KG1 (cell line): Measurements from ENCODE around the gene NNAT.
"Not testable (repeated sequence)": the region's sequence is repeated elsewhere in the genome, so short reads cannot be mapped to it uniquely, and the experiment has no call there.

Experiments used
- DNase-seq: peaks from one replicate; lab custom pipeline; 2025; lab: John Stamatoyannopoulos, UW

Gene NNAT, protein sequence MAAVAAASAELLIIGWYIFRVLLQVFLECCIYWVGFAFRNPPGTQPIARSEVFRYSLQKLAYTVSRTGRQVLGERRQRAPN

DNA sequence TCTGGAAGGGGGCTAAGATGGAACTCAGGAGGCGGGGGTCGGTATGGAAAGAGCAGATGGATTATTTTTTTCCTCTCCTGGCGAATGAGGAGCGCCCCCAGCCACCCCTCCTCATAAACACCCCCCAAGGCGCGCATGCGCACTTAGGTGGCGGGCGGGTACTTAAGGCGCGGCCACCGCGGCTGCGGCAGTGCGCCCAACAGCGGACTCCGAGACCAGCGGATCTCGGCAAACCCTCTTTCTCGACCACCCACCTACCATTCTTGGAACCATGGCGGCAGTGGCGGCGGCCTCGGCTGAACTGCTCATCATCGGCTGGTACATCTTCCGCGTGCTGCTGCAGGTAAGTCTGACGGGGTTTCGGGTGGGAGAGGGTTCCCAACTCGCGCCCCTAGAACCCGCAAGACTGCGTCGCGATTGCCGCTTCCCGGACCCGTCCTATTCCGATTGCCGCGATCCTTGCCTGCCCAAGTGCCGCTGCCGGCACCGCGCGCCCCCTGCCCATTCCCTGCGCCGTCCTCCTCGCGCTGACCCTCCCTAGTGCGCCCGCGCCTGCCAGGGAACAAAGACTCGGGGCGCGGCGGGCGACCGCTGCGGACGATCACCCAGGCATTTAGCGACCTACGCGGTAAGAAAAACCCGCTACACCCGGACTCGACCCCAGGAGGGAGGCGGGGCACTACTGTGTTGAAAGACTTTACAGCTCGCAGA, at the start of gene NNAT:
Gene NNAT (plus strand): TSS at position 190 of the 711 bp plus-strand sequence. CDS start 82 bp downstream, at position 272.
- no peak for DNase-seq

DNA sequence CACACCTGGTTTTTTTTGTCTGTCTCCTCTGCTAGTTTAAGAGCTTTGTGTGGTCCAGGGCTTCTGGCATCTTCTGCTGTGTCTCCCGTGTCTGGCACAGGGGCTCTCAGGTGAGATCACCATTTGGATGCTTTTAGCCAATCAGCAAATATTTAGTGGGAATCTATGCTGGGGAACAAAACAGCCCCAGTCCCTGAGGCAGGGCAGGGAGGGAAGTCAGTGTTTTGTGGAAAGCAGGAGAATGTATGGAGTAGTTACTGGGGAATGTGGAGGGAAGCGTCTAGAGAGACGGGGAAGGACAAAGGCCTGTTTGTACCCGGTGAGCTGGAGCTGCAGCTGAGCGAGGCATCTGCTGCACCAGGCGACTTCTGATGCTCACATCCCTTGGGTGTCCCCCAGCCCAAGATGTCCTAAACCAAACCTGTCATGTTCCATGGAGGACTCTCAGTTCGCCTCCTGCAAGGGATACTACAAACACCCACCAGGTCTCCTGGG, 49.3 kb upstream of the NNAT start:
- DNase-seq: no peak

DNA sequence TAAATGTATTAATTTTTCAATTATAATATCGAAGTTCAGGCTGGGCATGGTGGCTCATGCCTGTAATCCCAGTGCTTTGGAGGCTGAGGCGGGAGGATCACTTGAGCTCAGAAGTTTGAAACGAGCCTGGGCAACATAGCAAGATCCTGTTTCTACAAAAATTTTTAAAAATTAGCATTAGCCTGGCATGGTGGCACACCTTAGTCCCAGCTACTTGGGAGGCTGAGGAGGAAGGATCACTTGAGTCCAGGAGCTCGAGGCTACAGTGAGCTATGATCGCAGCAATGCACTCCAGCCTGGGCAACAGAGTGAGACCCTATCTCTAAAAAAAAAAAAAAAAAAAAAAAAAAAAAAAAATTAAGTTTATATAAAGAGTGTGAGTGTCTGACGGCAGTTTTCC, 48.6 kb upstream of the NNAT start:
- DNase-seq: not testable (repeated sequence)

DNA sequence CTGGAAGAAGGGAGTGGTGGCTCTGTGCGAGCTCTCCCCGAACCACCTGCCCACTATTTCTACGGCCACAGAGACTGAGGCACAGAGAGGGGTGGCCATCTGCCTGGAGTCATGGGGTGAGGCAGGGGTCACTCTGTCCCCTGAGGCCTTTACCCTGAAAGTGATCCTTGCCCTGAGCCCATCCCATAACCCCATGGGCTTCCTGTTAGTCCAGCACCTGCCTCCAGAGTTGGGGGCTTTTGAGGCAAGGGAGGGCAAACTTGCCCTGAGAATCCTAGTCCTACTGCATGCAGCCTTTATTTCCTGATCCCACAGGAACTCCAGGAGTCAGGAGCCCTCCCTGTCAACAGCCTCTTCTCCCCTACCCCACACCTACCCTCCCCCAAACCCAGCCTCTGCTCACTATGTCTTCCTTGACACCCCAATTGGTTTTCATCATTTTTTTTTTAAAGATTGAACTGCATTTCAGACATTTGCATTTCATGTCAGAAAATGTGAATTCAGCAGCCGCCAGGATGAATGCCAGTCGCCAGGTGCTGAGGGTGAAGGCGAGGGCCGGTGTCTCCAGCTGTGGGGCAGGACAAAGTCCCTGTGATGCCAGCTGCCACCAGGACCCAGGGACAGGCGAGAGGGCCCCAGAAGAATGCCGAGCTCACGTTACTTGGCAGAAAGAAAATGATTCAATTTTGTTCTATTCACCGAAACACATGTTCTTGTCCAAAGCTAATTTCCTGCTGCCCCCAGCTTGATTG, 47.6 kb upstream of the NNAT start:
- DNase-seq: no peak

DNA sequence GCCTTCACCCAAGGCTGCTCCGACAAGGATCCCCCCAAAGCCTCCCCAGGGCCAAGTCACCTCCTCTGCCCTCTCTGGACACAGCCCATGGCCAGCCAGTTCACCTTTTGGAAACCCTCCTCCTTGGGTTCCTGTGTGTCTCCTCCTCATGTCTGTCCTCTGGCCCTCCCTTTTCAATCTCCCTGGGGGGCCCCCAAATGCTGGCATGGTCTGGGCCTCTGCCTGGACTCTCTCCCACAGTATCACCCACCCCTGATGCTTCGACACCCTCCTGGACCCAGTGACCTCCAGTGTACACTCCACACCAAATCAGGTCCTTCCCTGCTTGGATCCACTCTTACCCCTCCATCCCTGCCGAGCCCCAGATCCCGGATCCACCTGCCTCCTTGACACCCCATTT, 46.7 kb upstream of the NNAT start:
- no peak for DNase-seq

DNA sequence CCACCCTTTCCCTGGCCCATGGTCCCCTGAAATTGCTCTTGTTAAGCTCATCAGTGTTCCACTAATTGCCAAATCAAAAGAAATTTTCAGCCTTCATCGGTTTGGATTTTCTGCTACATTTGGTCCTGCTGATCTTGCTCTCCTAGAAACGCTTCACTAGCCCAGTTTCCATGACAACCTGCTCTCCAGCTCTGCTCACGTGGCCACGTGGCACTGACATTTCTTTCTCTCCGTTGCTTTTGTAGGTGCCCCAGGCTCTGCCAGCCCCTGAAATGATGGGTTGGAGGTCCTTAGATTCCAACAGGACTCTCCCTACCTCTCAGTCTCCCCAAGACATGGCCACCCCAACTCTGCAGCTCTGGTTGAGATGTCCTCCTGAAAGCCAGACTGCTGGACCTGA, 45.8 kb upstream of the NNAT start:
- DNase-seq: no peak

DNA sequence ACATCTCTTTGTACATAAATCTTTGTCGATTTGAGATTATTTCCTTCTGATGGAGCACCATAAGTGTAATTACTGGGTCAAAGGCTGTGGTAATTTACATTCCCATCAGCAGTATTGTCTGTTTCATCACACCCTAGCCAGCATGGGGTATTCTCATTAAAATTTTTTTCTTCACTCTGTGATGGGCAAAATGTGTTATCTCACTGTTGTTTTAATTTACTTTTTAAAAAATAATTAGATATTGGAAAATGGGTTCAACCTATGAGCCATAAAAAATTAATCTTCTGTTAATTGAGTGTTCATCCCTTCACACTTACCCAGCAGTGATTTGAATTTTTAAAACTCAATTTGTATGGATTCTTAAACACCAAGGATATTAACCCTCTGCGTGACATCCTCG, 44.0 kb upstream of the NNAT start:
- no peak for DNase-seq

DNA sequence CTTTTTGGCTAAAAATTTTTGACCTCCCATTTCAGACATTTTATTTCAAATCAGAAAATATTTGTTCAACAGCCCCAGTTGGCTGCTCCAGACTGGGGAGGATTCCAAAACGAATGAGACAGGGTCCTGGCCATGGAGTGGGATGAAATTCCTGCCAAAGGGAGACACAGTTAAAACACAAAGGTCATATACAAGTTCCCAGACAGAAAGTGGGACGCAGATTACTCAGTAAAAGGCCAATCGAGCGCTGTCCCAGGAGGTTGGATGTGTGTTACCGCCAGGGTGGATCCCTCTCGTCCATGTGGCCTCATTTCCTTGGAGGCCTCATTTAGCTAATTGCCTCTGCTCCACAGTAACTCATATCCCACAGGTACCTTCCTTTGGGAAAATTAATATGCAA, 41.8 kb upstream of the NNAT start:
- DNase-seq: no peak

DNA sequence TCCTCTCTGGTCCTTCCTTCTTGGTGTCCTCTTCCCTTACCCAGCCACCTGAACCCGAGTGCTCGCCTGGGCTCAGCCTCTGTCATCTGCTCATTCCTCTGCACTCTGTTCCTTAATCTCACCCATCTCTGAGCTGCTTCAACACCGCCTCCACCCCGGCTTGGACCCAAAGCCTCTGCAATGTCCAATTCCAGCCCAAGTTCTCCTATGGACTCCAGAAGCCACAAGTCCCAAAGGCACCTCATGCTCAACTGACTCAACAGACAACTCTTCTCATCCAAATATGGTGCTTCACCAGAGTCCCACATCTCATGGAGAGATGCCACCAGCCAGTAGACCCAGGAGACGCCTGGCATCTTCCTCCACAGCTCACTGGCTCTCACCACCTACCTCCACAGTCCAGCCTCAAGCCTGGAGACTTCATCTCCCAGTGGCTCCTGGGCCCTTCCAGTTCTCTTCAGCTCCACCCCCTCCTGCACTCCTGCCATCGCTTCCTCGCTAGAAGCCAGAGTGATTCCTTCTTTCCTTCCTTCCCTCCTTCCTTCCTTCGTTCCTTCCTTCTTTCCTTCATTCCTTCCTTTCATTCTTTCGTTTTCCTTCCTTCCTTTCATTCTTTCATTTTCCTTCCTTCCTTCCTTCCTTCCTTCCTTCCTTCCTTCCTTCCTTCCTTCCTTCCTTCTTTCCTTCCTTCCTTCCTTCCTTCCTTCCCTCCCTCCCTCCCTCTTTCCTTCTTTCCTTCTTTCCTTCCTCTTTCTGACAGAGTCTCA, 40.9 kb upstream of the NNAT start:
- DNase-seq: no peak

DNA sequence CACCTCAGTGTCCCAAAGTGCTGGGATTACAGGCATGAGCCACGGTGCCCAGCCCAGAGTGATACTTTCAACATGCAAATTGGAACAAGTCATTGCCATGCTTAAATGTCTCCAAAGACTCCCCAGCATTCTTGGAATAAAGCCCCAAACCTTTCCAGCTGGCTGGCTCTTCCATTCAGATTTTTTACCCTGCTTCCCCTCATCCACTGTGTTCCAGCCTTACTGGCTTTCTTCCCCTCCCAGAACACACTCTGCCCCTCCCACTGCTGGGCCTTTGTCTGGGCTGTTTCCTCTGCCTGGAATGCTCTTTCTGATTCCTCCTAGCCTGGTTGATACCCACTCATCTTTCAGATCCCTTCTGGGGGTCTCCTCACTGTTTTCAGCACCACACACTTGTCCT, 40.1 kb upstream of the NNAT start:
- no peak for DNase-seq

DNA sequence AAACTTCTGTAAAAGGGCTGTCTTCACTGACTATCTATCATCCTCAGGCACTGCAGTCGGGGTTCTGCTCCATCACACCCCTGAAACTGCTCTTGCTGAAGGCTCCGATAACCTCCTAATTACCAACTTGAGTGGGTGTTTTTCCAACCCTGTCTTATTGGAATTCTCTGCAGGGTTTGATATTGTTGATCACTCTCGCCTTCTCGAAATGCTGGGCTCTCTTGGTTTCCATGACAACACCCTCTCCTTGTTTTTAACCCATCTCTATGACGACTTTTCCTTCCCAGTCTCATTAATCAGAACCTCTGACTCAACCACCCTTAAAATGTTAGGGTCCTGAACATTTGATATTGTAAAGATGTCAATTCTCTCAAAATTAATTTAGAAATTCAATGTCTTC, 39.4 kb upstream of the NNAT start:
- no peak for DNase-seq

DNA sequence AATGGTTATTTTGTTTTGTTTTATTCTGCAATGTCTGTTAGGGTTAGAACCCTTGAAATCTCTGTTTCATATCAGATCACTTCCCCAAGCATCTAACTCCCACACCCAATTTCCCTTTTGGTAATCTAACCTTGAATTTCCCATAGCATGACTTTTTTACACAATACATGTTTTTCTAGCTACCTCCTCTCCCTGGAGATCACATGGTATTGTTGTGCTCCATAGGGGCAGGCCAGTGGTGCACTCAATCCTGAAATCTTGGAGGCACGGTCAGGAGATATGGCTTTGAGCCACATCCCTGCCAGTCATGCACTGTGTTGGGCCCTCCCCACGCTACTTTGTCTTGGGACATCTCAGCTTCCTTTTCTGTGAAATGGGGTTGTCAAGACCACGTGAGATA, 36.7 kb upstream of the NNAT start:
- DNase-seq: no peak

DNA sequence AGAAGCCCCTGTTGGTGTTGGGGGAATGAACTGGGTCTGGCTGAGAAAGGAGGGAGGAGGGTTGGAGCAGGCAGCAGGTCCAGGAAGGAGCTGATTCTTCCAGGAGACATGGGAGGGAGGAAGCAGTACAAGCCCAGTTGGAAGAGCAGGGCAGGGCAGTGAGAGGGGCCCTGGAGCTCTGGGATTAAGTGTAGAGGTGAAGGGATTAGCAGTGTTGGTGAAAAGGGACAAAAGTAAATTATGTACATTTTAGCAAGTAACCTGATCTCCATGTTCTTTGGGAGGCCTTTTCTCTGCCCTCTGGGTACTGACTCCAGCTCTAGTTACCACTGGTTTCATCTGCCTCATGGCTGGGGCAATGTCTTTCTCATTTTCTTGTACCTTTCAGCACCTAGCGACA, 34.8 kb upstream of the NNAT start:
- DNase-seq: not testable (repeated sequence)

DNA sequence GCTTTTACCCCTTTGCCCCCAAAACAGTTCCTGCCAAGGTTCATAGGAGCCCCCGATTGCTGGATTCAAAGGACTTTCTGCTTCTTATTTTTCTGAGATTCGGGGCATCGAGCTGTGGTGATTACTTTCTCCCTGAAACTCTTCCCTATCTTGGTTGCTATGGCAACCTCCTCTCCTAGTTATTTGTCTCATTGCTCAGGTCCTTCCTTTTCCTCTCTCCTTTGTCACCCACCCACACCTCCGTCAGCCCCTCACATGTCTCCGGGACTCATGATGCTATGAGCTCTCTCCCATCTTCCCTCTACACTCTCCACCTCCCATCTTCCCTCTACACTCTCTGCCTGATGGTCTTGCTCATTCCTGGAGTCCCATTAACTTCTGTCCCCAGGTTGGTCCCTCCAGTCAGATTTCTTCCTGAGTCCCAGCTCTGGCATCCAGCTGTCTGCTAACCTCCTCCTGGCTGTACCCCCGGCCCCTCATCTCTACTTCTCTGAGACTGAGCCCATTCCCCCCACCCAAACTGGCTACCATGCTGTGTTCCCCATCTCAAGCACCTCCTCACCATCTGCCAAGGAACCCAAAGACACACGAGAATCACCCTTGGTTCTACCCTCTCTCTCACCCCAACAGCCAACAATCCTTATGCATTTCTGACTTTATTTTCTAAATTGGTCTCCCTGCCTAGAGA, 30.2 kb upstream of the NNAT start:
- no peak for DNase-seq

DNA sequence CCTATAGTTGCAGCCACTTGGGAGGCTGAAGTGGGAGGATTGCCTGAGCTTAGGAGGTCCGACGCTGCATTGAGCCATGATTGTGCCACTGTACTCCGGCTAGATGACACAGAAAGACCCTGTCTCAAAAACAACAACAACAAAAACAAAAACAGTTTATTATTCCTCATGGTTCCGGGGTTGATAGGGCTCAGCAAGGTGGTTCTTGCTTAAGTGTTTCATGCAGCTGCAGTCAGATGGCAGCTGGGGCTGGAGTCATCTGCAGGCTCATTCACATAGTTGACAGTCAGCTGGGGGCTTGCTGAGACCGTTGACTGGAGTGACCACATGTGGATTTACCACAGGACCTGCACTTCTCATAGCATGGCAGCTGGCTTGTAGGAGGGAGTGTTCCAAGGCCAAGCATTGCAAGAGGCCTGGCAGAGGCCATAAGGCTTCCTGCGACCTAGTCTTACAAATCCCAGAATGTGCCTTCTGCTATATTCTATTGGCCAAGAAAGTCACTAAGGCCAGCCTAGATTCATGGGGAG, 28.9 kb upstream of the NNAT start:
- no peak for DNase-seq

DNA sequence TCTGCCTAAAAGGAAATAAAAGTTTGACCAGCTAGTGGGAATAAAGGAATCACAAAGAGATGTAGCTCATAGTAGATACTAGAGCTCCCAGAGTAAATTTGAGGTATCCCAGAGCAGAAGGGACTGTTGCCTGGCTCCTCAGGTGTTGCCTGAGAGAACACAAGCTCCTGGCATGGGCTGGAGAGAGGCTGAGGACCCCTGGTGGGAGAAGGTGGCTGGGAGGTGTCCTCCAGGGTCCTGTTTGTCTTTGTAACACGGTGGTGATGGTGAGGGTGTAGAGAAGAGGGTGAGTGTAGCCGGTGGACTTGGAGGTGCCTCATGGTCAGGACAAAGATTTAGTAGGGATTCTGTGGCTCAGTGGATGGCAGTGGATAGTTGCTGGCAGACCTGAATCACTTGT, 28.1 kb upstream of the NNAT start:
- DNase-seq: no peak

DNA sequence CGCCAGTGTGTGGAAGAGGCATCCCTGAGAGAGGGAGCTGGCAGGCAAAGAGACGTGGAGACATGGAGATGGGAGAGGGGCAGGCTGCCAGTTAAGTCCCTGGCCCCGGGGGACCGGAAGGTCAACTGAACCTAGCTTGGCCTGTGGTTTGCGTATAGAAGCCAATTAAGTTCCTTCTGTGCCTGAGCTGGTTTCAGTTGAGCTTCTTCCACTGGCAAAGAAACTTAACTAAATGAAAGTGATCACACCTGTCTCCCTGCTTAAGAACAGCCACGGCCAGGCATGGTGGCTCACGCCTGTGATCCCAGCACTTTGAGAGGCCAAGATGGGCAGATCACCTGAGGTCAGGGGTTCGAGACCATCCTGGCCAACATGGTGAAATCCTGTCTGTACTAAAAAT, 26.7 kb upstream of the NNAT start:
- DNase-seq: no peak

DNA sequence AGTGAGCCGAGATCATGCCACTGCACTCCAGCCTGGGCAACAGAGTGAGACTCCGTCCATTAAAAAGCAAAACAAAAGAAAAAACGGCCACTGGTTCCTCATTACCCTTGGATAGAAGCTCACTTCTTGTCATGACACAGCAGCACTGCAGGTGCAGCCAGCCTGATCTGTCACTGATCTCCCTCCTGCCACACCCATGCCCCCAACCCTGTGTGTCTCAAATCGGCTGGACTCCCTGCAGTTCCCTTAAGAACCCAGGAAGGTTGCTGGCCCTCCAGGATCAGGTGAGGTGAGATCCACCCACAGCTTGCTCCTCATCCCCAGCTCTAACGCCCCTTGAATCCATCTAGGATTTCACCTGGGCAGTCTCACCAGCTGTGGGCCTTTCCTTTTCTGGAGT, 26.3 kb upstream of the NNAT start:
- no peak for DNase-seq

DNA sequence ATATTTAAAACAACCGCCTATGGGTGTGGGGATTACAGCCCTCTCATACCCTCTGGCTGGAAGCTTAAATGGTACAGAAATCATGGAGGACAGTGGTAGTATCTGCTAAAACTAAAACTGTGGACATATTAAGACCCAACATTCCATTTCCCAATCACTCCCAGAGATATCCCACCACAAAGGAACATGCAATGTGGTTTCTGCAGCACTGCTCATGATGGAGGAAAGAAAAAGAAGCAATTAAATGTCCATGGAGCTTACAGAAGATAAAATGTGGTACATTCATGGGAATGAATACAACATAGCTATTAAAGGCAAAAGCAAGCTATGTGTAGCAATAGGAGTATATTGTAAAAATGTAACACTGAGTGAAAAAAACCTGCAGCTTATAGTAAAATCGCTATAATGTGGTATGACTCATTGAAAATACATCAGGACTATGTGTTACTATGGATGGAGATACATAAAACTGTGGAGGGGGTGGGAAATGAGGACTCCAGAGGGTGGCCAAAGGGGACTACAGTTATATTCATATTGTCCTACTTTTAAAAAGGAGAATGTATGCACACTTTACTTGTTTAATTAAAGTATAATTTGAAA, 22.9 kb upstream of the NNAT start:
- no peak for DNase-seq

DNA sequence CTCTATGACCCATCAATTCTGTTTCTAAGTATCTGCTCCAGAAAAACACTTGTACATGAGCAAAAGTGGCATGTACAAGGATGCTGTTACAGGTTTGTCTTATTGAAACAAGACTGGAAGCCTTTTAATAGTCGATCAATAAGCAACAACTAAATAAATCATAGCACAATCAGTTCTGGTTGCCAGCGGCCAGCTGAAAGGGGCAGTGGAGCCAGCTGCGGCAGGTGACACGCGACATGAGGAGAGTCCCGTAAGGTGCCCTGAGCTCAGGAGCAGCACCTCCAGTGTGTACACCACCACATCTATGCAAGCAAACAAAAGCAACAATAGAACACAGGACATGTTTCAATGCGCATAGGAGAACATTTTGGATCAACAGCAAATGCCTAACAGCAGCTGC, 20.7 kb upstream of the NNAT start:
- no peak for DNase-seq

DNA sequence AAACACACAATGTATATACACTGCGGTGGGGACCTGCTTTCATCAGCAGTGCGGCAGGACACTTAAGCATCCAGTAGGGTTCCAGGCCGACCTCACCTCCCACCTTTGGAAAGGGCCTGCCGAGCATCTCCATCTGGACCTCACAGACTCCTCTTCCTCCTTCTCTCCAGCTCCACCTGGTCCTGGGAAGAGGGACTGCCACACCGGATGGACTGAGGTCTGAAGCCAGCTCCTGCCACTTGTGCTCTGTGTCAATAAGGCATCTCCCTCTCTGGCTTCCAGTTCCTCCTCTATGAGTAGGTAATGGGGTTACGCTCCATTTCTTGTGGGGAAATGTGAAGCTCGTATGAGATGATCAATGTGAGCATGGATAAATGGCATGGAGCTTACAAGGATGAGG, 19.1 kb upstream of the NNAT start:
- DNase-seq: no peak
